Pancreas (tissue), 10 donors: ENCODE measurements around the gene PRKD1. TPM values are rescaled to one million over a fixed set of nuclear protein-coding genes. Genes with fewer than 3 reads are reported as not detected.
A peak's percentile ranks its signal among the peaks of the same experiment; 100 is the strongest.

ENCODE experiments used
- ATAC-seq, 4 donors: fragments of 200-7000 bp; cut with Tn5 transposase; one replicate each; pipeline versions ENCODE4 v1.8.0 to v1.9.1; 2020; ENCODE audit warnings: mild to moderate bottlenecking in 4 of 4, moderate library complexity in 4 of 4
- DNase-seq, 6 donors: peaks; one replicate each; pipeline ENCODE4 v3.0.0-alpha.2; 2020
- FAIRE-seq: peaks from 2 replicates; lab custom pipeline; 2012; peaks lifted over from hg19 to GRCh38; lab: Jason Lieb, UNC
- H3K27ac ChIP-seq, 4 donors: fragments of 200-600 bp; sonication (generic); 1 replicate in 3 of 4; 2 replicates in 1 of 4; pipeline versions ENCODE4 v1.5.0 to v1.8.0; 2020
- H3K27me3 ChIP-seq, 4 donors: fragments of 200-600 bp; one replicate each; pipeline ENCODE4 v1.8.0; 2021
- H3K36me3 ChIP-seq, 3 donors: fragments of 200-600 bp; sonication (generic) in 1 of 3; one replicate each; pipeline versions ENCODE4 v1.5.0 to v1.8.0; 2020 to 2021
- H3K4me1 ChIP-seq, 3 donors: fragments of 200-600 bp; one replicate each; pipeline ENCODE4 v1.8.0; 2021
- H3K4me3 ChIP-seq, 4 donors: fragments of 200-600 bp; sonication (generic) in 2 of 4; one replicate each; pipeline versions ENCODE4 v1.5.0 to v1.8.0; 2020 to 2021
- H3K9me3 ChIP-seq, 4 donors: fragments of 200-600 bp; one replicate each; pipeline ENCODE4 v1.8.0; 2021
- CTCF ChIP-seq, 4 donors: fragments of 200-600 bp; sonication (generic) in 3 of 4; IDR thresholded peaks; one replicate each; pipeline versions ENCODE4 v1.5.0 to v1.8.0; 2021; ENCODE audit warnings: antibody characterized with exemption in 4 of 4
- WGBS, 2 donors: extraction: QIAGEN DNeasy Blood & Tissue Kit; methylation state at CpG; one replicate each; pipeline ENCODE4 v1.1.7; 2013; 5-methylcytosine and 5-hydroxymethylcytosine counted together
- intact Hi-C, 3 donors: fragments of 100-400 bp; cut with DNase I; formaldehyde crosslinking; loops; one replicate each; pipeline versions ENCODE4 v1.11.1 to v1.14.2; 2022
- polyA plus RNA-seq, 2 donors: library from polyadenylated mRNA; stranded (reverse); fragments of 200-250 nt; gene quantifications; one replicate each; pipeline ENCODE4 v1.2.3, GENCODE V29; 2013
- total RNA-seq, 6 donors: library from RNA; stranded (reverse); fragmentation: NEBNext Ultra II Directional in 4 of 6; extraction: Animal tissue kit (Norgen Biotek cat#: 25700) in 4 of 6; gene quantifications; one replicate each; pipeline versions ENCODE4 v1.2.1 to v1.2.4, GENCODE V29; 2021 to 2023
- donor health status: healthy with polysubstance abuse.
- donor health status: DM: no; HTN: no; CAD: no; lungs with moderate emphysema.
- donor health status: DM: no; HTN: no; CAD: no.
- donor health status: control.
- donor health status: control.
- donor health status: Bipolar disorder and iron deficiency.
- donor health status: DM: yes; HTN: yes; CAD: no.
- donor health status: DM: no; HTN: no; CAD: no.
- donor health status: DM: no; HTN: no; CAD: no.
- donor health status: DM: yes; HTN: yes; CAD: no.

Gene PRKD1
- total and polyA plus RNA-seq, 8 donors, result 3.1 to 13.2 (median 4.2) TPM

GRCh38 chr14:29806124-29806517 is 121.5 kb downstream of the PRKD1 start:
- H3K9me3 ChIP-seq, result no peaks in the 10 kb centered on the region

GRCh38 chr14:29805415-29806123 is 122.1 kb downstream of the PRKD1 start:
- 94 to 97% methylated on average over 4 of the region's 4 CpGs for WGBS, 2 donors
- Histone ChIP-seq H3K27me3 (no peaks in the 10 kb centered on the region), H3K4me3 (no peak overlapping the region), H3K9me3 (no peaks in the 10 kb centered on the region), H3K27ac (peak overlapping the region in 1 of 4 donors; percentile 8), H3K36me3 (no peaks in the 10 kb centered on the region), H3K4me1 (peaks cover 3 to 10% (median 5%) of the 10 kb centered on the region in 3 donors)
- TF ChIP-seq CTCF (IDR thresholded peaks at IDR 0.05), result no peak
- ATAC-seq, result peak; percentile 94 to 98 (median 96)
- DNase-seq, result peak; percentile 62 to 84 (median 69)
- no peak for FAIRE-seq
- intact Hi-C loops, result no loop called here

More at GRCh38 chr14:29806124-29806517, 121.5 kb downstream of the PRKD1 start:
- ATAC-seq, result no peak
- Histone ChIP-seq H3K36me3 (no peaks in the 10 kb centered on the region), H3K4me1 (peaks cover 5 to 10% (median 6%) of the 10 kb centered on the region in 3 donors), H3K4me3 (no peak overlapping the region), H3K27ac (peak overlapping the region in 1 of 4 donors; percentile 8), H3K27me3 (no peaks in the 10 kb centered on the region)
- intact Hi-C loops, result no loop called here
- no peak for TF ChIP-seq CTCF (IDR thresholded peaks at IDR 0.05)
- no peak for DNase-seq
- no peak for FAIRE-seq
- WGBS, 2 donors, result 86 to 100% methylated on average over 1 of the region's 1 CpG

- FAIRE-seq (no peak), ATAC-seq (no peak), DNase-seq (no peak)
- intact Hi-C loops, result no loop called here
- no peak for TF ChIP-seq CTCF (IDR thresholded peaks at IDR 0.05)
- no peaks in the 10 kb centered on the region for H3K9me3 ChIP-seq
- no peak overlapping the region for H3K27ac ChIP-seq
- H3K4me3 ChIP-seq, result no peak overlapping the region
- 79 to 80% methylated on average over 3 of the region's 3 CpGs for WGBS, 2 donors
- H3K27me3 ChIP-seq, result no peaks in the 10 kb centered on the region
- peaks cover 0 to 3% (median 0%) of the 10 kb centered on the region in 3 donors for H3K4me1 ChIP-seq
- no peaks in the 10 kb centered on the region for H3K36me3 ChIP-seq
Observed at GRCh38 chr14:29804481-29805266, 123.0 kb downstream of the PRKD1 start.

- TF ChIP-seq CTCF (IDR thresholded peaks at IDR 0.05), result no peak
- ATAC-seq (no peak), DNase-seq (no peak), FAIRE-seq (no peak)
- H3K36me3 ChIP-seq, result no peaks in the 10 kb centered on the region
- H3K4me1 ChIP-seq, result no peaks in the 10 kb centered on the region
- H3K9me3 ChIP-seq, result no peaks in the 10 kb centered on the region
- intact Hi-C loops, result no loop called here
- no peak overlapping the region for H3K27ac ChIP-seq
- H3K27me3 ChIP-seq, result no peaks in the 10 kb centered on the region
- no peak overlapping the region for H3K4me3 ChIP-seq
Observed at GRCh38 chr14:29803045-29803444, 124.6 kb downstream of the PRKD1 start.
